ENCODE measurements around the gene PROZ.

DNA sequence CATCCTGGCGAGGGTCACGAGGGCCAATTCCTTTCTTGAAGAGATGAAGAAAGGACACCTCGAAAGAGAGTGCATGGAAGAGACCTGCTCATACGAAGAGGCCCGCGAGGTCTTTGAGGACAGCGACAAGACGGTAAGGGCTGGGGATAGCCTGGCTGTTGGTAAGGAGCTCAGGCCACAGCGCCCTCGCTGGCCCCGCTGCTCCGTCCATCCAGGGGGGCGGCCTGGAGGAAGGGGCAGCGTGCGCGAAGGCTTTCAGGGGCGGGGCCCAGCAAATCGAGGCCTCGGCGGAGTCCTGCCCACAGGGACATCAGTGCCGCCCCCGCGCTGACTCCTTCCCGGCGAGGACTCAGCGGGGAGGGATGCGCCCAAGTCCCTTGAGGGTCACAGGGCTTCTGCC lies 29.0 kb upstream of the PROZ start:
- no peak for TF ChIP-seq GATA2 (IDR thresholded peaks at IDR 0.05; ENCODE audit: low read depth, low read length)
- TF ChIP-seq GATA3 (IDR thresholded peaks at IDR 0.05; ENCODE audit: low read depth, low read length): no peak
